ENCODE data around the gene PAPSS1.
"Not testable (repeated sequence)": the region's sequence is repeated elsewhere in the genome, so short reads cannot be mapped to it uniquely, and the experiment has no call there.

- not testable (repeated sequence) for TF ChIP-seq CTCF, EP300 (IDR thresholded peaks at IDR 0.05)
Measured at GRCh38 chr4:107729050-107729449, 9.0 kb upstream of the PAPSS1 start.
